KMS-11 (cell line): Measurements from ENCODE around the gene PPP1R12B.
"Not testable (repeated sequence)": the region's sequence is repeated elsewhere in the genome, so short reads cannot be mapped to it uniquely, and the experiment has no call there.

Experiments
- H2AFZ ChIP-seq: fragments of 200-600 bp; sonication (generic); 2 replicates; pipeline ENCODE4 v1.6.1; 2016; ENCODE audit warnings: antibody characterized with exemption, mixed run types, low read depth
- H3K27ac ChIP-seq: fragments of 200-600 bp; sonication (generic); 2 replicates; pipeline ENCODE4 v1.6.1; 2016; ENCODE audit warnings: mild to moderate bottlenecking, mixed run types
- H3K27me3 ChIP-seq: fragments of 200-600 bp; sonication (generic); 2 replicates; pipeline ENCODE4 v1.6.1; 2017; ENCODE audit warnings: mild to moderate bottlenecking, low read depth, mixed run types, moderate library complexity; ENCODE audit not compliant: insufficient read depth
- H3K36me3 ChIP-seq: fragments of 200-600 bp; sonication (generic); 2 replicates; pipeline ENCODE4 v1.6.1; 2017; ENCODE audit warnings: mild to moderate bottlenecking, mixed run types; ENCODE audit not compliant: insufficient read depth
- H3K4me1 ChIP-seq: fragments of 200-600 bp; sonication (generic); 2 replicates; pipeline ENCODE4 v1.6.1; 2016; ENCODE audit warnings: mild to moderate bottlenecking, low read depth, mixed run types; ENCODE audit not compliant: poor library complexity, severe bottlenecking
- H3K4me2 ChIP-seq: fragments of 200-600 bp; sonication (generic); 2 replicates; pipeline ENCODE4 v1.7.0; 2016; ENCODE audit warnings: mild to moderate bottlenecking, mixed run types
- H3K4me3 ChIP-seq: fragments of 200-600 bp; sonication (generic); IDR thresholded peaks from 2 replicates; pipeline ENCODE4 v1.6.1; 2017; ENCODE audit warnings: low read depth, low read length, mixed read lengths; ENCODE audit not compliant: insufficient read depth
- H3K79me2 ChIP-seq: fragments of 200-600 bp; sonication (generic); 2 replicates; pipeline ENCODE4 v1.6.1; 2016; ENCODE audit warnings: low read depth, mixed run types; ENCODE audit not compliant: insufficient read depth
- H3K9ac ChIP-seq: fragments of 200-600 bp; sonication (generic); 2 replicates; pipeline ENCODE4 v1.6.1; 2016; ENCODE audit warnings: mild to moderate bottlenecking, mixed run types
- H4K20me1 ChIP-seq: fragments of 200-600 bp; sonication (generic); 2 replicates; pipeline ENCODE4 v1.6.1; 2016; ENCODE audit warnings: mild to moderate bottlenecking, mixed run types; ENCODE audit not compliant: insufficient read depth
- CTCF ChIP-seq: fragments of 200-600 bp; sonication (generic); conservative IDR thresholded peaks from 2 replicates; pipeline ENCODE4 v1.6.1; 2017; ENCODE audit warnings: low read depth, mild to moderate bottlenecking, antibody characterized with exemption, low read length, moderate library complexity, mixed read lengths

Gene PPP1R12B

GRCh38 chr1:202462342-202463076 lies 114.0 kb downstream of the PPP1R12B start:
- Histone ChIP-seq H3K9ac (no peak overlapping the region), H3K4me1 (no peaks in the 10 kb centered on the region)

GRCh38 chr1:202464153-202464742 lies 115.7 kb downstream of the PPP1R12B start:
- not testable (repeated sequence) for H3K4me2 ChIP-seq, H4K20me1 ChIP-seq, H3K4me1 ChIP-seq, H2AFZ ChIP-seq, H3K9ac ChIP-seq, H3K27me3 ChIP-seq, H3K4me3 ChIP-seq, H3K27ac ChIP-seq, H3K79me2 ChIP-seq, H3K36me3 ChIP-seq
- peak; percentile 74 for TF ChIP-seq CTCF

More at GRCh38 chr1:202462342-202463076, 114.0 kb downstream of the PPP1R12B start:
- no peak overlapping the region for H3K4me3 ChIP-seq
- no peak for TF ChIP-seq CTCF
- no peak overlapping the region for H3K4me2 ChIP-seq
- H4K20me1 ChIP-seq: no peaks in the 10 kb centered on the region
- no peaks in the 10 kb centered on the region for H3K79me2 ChIP-seq
- no peaks in the 10 kb centered on the region for H3K36me3 ChIP-seq
- no peak overlapping the region for H2AFZ ChIP-seq
- no peaks in the 10 kb centered on the region for H3K27me3 ChIP-seq
- H3K27ac ChIP-seq: no peak overlapping the region

- not testable (repeated sequence) for H3K36me3 ChIP-seq, H3K4me3 ChIP-seq, H4K20me1 ChIP-seq, H3K27ac ChIP-seq, H3K79me2 ChIP-seq, H3K4me1 ChIP-seq, H2AFZ ChIP-seq, H3K27me3 ChIP-seq, H3K4me2 ChIP-seq, H3K9ac ChIP-seq
Measured at GRCh38 chr1:202465644-202466270, 117.3 kb downstream of the PPP1R12B start.

GRCh38 chr1:202466339-202466738 lies 117.8 kb downstream of the PPP1R12B start:
- not testable (repeated sequence) for H3K4me1 ChIP-seq, H3K4me2 ChIP-seq, H4K20me1 ChIP-seq, H3K79me2 ChIP-seq, H3K9ac ChIP-seq, H2AFZ ChIP-seq, H3K4me3 ChIP-seq, H3K27ac ChIP-seq, H3K36me3 ChIP-seq, H3K27me3 ChIP-seq

GRCh38 chr1:202467381-202467780 lies 118.9 kb downstream of the PPP1R12B start:
- not testable (repeated sequence) for H3K4me3 ChIP-seq, H4K20me1 ChIP-seq, H3K9ac ChIP-seq, H3K79me2 ChIP-seq, H3K36me3 ChIP-seq, H3K27me3 ChIP-seq, H3K4me2 ChIP-seq, H2AFZ ChIP-seq, H3K27ac ChIP-seq
- H3K4me1 ChIP-seq: peaks cover 15% of the 10 kb centered on the region

GRCh38 chr1:202468695-202469094 lies 120.2 kb downstream of the PPP1R12B start:
- H2AFZ ChIP-seq, H3K4me2 ChIP-seq, H3K4me3 ChIP-seq, H3K27ac ChIP-seq, H3K27me3 ChIP-seq, H3K79me2 ChIP-seq, H3K36me3 ChIP-seq, H3K9ac ChIP-seq, H4K20me1 ChIP-seq: not testable (repeated sequence)
- peaks cover 28% of the 10 kb centered on the region for H3K4me1 ChIP-seq

- H4K20me1 ChIP-seq, H3K27me3 ChIP-seq, H3K27ac ChIP-seq, H3K4me3 ChIP-seq, H2AFZ ChIP-seq, H3K79me2 ChIP-seq, H3K4me2 ChIP-seq, H3K36me3 ChIP-seq, H3K9ac ChIP-seq: not testable (repeated sequence)
- peaks cover 32% of the 10 kb centered on the region for H3K4me1 ChIP-seq
Measured at GRCh38 chr1:202469123-202469522, 120.6 kb downstream of the PPP1R12B start.
